T-helper 1 cell (primary cell): ENCODE data around the gene SLAMF7.
A peak's percentile ranks its signal among the peaks of the same experiment; 100 is the strongest.
"Not testable (repeated sequence)": the region's sequence is repeated elsewhere in the genome, so short reads cannot be mapped to it uniquely, and the experiment has no call there.

Experiments used
- DNase-seq, 5 donors: peaks; one replicate each; pipeline ENCODE4 v3.0.0-alpha.2; 2012 to 2020

The SLAMF7 gene

DNA sequence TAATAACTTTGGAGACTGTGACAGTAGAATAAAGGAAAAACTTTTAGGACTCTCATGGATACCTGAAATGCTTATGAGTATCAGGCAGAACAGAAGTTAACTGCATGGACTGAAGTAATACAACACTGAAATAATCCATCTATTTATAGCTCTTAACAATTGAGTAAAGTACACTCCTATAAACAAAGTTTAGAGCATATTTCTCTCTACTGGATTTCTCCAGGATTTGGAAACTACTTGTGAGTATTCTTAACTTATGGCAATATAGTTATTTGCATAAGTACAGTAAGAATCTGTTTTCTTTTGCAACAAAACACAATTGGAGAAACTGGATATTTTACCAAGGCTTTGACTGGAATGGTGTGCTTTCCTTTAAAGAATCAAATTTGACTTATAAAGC, 17.6 kb upstream of the SLAMF7 start:
- DNase-seq = no peak

DNA sequence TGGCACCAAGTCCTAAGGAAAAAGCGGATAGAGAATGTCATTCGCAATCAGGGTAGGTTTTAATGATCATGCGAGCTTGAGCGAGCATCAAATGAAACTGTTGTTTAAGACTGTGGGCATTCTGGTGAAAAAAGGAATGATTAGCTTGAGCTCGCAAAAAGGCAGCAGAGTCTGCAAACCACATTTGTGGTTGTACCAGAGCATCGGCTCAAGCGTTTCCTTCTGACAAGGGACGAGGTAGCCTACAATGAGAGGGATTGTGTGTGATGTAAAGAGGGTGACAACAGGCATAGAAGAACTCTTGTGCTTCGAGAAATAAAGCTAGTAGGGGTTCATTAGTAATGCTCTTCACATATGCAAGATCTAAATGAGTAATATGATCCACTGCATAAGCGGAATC, 16.3 kb upstream of the SLAMF7 start:
- no peak for DNase-seq

DNA sequence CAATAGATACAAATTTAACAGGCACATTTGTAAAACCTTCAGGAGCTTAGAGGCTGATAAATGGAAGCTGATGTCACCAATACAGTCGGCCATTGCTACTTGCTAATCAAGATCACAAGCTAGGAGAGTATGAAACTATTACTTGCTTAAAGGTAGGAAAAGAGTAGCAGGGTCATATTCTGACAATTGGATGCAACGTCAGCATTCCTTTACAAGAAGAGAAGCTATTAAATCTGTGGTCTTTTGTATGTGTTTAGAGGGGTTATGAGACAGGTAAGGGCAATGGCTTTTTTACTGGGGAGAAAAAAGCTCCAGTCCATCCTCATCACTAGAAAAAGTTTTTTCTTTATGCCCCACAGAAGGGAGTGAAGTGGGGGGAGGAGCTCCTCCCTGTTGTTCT, 15.7 kb upstream of the SLAMF7 start:
- DNase-seq = no peak

DNA sequence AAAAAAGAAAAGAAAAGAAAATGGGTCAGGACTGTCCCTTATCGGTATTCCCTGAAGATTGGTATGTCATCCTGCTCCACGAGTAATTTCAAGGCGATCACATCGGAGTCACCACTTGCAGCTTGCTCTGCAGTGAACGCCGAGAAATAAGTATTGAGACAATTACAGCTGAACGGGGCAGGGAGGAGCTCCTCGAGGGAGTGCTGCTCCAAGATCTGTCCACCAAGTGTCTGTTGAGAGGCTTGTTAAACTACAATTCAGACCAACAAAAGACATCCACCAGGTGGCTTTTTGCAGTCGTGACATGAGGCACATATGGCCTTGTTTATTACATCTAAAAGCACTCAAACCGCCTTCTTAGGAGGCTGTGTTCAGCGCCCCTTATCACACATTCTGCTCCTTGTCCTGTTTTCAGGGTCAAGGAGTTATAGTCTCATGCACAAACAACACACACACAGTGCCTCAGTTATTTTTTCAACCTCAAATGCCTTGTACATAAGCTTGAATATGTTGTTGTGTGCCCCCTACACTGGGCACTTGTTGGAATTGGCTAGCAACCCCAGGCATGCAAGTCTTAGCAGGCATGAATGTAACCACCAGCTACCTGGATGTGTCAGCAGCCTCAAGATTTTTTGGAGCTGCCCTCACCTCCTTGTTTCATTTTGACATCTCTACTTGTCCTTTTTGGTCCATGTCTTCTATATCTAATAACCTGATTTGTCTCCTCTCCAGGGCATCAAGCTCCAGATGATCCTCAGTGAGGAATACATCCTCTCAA, 14.4 kb upstream of the SLAMF7 start:
- DNase-seq = peak in 1 of 5 donors; percentile 52

DNA sequence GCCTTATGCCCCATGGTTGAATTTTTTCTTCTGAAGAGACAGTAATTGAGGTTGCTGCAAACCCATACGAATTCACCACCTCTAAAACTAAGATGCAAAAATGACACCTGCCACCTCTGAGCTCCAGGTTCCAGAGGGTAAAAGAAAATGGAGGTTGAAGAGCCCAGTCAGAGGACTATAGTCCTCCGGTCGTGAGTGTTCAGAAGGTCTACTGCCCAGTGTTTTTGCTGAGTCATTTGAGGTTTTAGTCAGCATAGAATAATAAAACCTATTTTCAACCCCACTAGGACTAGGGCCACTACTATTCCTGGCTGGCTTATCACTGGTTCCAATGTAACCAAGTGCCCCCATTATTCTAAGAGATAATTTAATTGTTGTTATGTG, 12.9 kb upstream of the SLAMF7 start:
- DNase-seq = no peak

DNA sequence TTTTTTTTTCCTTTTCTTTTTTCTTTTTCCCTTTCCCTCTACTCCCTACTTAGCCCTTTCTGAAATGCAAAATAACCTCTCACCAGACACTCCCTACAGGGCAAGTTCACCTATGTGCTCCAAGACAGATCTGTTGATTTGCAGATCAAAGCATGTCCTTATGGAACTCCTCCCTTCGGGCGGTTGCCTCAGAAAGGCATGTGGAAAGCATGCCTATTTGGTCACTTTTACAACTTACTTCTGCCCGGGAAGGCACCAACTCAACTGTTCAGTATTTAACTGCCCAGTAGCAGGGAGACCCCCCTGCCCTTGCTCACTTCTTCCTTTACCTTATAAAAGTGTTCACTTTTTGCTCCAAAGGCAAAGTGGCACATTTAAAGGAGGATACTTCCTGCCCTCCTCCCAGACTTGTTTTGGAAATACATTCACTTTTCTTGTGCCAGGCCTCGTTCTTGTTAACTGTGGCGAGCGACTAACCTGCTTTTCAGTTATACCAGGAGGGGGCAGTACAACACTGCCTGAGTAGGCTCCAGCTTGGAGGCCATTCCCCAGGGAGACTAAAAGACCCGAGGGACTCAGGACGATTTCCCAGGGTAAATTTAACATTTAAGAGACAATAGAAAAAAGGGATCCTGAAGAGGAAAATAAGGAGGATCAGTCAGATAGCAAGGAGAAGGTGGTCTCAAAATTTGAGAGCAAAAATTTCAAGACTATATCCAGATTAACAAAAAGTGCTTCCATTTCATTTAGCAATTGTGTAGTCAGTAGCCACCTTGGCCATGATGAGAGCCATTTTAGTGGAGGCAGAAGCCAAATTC, 12.3 kb upstream of the SLAMF7 start:
- peak in 4 of 5 donors; percentile 40 to 82 (median 52) for DNase-seq

DNA sequence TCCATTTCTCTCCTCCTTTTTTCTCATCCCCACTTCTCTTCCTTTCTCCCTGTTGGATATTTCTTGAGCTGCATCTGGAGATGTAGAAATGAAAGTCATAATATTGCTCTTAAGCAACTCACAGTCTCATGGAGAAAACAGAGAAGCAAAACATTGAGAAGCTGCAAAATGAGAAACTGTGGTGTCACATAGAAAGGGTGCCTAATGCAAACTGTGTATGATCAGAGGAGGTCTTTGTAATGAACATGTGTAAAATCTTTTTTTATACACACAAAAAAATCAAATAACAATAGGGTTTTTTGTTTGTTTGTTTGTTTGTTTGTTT, 11.8 kb upstream of the SLAMF7 start:
- DNase-seq = no peak

DNA sequence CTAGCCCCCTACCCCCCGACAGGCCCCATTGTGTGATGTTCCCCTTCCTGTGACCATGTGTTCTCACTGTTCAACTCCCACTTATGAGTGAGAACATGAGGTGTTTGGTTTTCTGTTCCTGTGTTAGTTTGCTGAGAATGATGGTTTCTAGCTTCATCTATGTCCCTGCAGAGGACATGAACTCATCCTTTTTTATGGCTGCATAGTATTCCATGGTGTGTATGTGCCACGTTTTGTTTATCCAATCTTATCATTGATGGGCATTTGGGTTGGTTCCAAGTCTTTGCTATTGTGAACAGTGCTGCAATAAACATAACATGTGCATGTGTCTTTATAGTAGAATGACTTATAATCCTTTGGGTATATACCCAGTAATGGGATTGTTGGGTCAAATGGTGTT, 7.5 kb upstream of the SLAMF7 start:
- DNase-seq = not testable (repeated sequence)

DNA sequence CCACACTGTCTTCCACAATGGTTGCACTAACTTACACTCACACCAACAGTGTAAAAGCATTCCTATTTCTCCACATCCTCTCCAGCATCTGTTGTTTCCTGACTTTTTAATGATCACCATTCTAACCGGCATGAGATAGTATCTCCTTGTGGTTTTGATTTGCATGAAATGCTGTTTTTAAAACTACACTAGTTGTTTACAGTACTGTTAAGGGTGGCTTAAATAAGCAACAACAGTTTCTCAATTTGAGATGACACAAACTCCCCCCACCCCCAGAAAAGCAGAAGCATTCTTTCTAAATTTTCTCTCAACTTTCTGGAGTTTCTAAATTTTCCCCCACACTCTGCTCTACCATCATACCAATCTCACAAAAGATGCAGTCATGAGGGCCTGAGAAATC, 7.1 kb upstream of the SLAMF7 start:
- no peak for DNase-seq

DNA sequence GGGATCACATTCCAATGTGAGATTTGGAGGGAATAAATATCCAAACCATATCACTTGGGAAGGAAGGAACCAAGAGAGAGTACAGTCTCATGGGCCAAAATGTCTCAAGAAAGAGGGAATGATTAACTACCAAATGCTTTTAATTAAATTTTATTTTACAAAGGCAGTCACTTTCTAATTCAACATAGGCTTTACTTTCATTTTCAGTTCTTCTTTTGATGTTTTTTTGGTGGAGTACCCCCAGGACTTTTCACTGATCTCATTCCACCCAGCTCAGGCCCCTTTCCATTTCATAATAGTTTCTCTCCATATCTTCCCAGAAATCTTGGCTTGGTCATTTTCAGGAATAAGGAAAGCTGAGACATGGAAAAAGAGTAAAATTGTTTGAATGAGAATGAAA, 5.1 kb upstream of the SLAMF7 start:
- DNase-seq = no peak

DNA sequence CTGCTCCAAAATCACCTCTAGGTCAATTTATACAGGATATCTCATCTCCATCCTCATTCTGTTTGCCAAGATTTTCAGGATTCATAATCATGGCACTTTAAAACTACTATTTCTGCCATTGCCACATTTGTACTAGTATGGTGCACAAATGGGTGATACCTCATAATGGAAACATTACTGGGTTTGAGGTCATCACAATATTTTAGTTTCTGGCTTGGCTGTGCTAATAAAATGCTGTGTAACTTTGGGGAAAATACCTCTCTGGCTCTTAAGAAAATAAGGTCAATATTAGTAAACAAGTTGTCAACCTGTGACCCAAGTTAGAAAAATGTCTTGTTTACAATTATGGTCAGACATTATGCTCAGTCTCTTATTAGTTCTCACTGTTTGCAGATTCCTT, 4.7 kb upstream of the SLAMF7 start:
- DNase-seq = no peak

DNA sequence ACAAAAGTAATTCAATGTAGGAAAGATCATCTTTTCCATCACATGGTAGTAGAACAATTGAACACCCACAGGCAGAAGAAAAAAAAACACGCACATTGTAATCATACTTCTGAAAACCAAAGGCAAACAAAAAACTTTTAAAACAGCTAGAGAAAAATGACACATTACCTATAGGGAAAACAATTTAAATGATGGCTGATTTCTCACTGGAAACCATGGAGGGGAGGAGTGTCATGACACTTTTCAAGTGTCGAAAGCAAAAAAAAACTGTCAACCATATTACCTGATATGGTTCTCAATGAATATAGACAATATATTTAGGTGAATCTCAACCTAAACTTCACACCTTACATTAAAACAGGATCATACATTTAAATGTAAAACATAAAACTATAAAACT, 776 bp upstream of the SLAMF7 start:
- no peak for DNase-seq

DNA sequence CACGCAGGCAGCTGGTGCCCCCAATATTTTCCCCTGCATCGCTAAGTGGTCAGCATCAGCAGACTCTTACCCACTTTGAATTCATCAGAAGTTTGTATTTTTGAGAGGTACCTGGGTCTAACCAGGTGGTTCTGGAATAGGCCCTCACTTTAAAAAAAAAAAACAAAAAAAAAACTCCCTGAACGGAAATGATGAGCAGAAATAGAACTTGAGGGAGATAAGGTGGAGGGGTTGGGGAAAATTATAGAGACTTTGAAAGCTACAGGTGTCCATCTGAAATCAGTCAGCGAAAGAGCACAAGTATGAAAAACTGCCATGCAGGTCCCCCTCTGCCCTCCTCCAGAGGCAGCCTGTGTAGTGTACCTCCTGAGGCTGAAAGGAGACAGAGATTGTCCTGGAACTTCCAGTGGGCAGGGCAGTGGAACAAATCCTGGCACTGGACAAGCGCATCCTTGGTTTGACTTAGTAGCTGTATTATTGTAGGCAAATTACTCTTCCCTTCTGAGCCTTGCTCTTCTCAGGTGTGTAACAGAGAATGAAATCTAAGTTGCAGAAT, 1.2 kb downstream of the SLAMF7 start:
- no peak for DNase-seq

DNA sequence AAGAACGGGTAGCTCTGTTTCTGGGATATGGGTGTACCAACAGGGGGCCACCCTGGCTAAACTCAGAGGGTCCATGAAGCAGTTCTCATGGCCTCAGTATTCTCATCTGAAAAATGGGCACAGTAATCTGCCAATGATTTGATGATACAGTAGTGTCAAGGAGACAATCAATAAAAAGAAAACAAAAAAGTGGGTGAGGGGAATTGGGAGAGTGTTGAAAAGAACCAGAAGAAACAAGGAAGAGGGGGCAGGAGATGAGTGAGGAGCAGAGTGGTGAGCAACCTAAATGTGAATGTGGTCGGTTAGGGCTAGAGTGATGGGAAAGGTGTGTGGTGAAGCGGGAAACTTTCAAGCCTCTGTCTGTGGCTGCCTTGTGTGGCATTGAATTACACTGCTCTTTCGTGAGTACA, 2.0 kb downstream of the SLAMF7 start:
- DNase-seq = no peak

DNA sequence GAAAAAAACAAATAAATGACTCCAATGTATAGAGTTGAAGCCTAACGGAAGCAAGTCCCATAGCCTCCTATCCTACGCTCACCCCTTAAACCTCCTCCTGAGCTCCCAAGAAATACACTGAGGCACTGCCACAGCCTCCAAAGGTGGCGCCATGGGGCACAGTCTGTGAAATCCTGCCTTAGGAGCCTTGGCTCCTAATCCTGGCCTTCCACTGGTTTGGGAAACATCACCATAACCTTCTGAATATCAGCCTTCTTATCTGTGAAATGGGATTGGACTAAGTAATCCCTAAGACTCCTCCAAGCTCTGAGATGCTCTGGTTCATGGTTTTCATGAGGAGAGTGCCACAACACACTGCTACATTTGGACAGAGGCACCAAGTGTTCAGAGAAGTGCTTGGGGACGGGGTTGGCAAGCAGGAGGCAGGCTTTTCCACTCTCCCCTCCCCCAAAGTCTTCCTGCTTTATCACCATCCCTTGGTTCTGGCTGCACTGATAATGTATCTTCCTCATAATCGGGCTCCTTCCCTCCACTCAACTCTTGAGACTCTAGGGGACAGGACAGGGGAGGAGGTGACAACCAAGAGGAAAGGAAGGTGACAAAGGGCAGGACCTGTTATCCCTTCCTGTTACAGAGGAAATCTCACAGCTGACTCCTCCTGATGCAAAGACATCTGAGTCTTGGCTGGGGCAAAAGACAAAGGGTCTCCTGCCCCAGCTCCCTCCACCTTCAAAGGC, 2.7 kb downstream of the SLAMF7 start:
- DNase-seq = no peak

DNA sequence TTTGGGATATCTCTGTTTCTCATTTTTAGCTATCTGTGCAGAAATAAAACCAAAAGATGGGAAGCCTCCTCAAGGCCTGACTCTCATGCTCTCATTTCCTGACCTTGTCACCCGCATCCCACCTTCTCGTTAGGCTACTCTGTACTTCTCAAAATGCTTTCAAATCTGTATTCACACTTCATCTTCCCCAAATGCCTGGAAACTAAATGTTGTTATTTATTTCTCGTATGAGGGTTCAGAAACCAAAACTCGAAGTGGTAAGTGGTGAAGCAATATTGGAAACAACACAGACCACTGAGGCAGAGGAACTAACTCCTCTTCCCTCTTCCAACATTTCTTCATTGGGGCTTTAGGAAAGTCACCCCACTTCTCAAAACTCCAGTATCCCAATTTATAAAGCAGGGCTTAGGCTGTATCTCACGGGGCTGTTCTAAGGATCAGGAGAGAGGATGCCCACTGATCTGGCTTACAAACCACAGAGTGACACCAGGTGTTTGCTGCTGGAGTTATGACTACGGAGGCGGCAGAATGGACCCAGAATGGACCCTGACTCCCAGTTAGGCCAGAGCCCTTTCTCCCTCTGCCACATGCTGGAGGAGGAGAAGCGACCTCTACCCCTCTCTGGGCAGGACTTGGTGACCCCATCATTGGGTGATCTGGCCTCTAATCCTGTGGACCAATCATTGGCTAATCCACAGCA, 3.5 kb downstream of the SLAMF7 start:
- DNase-seq = peak in 1 of 5 donors; percentile 33

DNA sequence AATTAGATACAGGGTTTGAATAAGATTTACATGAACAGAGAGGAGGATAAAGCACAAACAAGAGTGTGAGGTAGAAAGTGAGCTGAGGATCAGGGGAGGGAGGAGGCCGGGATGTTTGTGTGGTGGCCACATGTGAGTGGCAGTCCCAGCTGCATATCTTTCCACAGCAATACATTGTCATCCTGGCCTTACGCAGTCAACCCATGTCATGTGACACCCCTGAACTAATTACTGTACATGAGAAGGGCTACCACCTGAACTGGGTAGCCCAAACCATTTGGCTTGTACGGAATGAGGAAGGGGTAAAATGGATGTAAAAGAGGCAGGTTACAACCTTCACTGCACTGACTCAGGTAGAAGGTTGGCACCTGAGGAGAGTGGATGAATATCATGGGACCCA, 4.2 kb downstream of the SLAMF7 start:
- no peak for DNase-seq

DNA sequence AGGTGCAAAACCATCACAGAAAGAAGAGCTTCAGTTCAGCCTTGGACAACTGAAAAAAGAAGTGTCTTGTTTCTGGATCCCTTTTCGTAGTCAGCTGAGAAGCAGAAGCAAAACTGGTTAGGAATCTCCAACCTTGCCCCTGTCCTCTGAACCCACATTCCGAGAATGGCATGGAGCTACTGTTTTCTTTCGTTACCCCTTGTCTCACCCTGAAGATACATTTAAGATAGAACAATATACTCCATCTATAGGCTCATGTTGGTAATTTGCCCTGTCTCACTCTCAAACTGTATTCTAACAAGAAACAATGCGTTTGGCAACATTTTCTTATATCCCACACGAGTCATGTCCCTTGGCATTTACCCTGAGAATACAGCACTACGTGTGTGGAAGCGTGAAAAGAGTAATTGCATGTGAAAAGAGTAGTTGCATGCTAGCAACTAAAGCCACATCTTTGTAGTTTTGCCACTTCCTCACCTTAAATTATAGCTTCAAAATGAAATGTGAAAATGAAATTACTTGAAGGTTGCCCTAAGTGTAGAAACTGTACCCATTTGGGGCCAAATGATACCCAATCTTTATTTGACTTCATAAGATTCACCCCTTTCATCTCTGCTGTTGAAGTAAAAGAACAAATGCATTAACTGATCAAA, 5.3 kb downstream of the SLAMF7 start:
- DNase-seq = peak in 1 of 5 donors; percentile 79

DNA sequence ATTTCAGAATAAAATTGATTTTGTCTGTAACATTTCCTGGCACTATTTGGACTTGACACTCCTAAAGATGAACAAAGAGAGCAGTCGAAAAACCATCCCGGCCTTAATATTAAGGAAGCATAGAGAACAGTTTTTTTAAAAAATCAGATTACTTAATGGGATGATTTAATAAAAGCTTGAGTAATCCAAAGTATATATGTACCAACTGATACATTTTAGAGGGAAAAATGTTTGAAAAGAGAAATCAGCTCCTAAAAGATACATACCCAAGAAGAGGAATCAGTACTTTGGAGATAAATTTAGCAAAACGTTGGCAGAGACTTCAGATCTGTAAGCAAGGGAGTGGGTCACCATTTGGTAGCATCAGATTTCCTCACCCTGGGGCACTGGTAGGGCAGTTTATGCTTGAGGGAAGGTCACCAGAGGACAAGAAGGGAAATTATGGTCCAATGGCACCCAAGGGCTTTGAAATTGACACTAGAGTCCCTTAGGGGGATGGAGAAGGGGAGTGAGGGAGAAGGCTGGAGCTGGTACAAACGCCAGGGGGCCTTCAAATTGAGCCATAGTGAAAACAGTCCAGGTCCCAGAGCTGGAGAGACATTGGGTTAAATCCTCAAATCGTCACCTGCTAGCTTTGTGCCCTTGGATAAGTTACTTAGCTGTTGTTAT, 5.9 kb downstream of the SLAMF7 start:
- DNase-seq = no peak

DNA sequence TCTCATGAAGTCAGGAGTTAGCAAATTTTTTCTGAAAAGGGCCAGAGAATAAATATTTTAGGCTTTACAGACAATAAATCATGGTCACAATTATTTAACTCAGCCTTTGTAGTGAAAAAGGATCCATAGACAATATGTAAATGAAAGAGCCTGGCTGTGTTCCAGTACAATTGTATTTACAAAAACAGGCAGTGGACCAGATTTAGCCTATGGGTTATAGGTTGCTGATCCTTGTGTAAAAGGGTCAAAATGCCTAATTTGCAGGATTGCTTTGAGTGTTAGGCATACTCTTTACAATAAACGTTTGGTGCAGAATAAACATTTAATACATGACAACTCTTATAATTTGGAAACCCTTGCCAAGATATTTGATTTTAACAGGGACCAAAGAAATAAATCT, 6.5 kb downstream of the SLAMF7 start:
- no peak for DNase-seq

DNA sequence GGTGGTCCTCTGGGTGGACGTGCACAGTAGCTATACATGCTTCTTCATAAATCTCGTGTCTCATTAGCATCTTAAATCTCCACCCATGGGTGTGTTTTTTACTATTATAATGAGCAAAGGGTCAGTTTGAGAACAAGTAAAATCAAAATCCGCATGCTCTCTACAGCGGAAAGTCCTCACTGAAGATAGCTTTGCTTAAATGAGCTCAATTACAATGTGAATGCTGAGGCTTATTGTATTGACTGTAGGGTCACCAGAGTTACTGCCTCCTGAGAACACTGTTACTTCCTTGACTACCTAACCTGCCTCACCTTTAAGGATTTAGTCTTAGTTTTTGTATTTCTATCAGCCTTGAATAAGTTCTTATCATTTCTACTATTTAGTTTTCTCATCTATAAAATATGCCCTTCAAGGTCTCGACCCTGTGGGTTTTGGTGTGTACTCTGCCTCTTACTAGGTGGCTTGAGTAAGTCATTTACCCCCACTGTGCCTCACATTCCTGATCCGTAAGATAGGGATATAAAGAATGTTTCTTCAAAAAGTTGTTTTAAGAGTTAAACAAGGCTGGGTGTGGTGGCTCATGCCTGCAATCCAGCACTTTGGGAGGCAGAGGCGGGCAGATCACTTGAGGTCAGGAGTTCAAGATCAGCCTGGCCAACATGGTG, 7.9 kb downstream of the SLAMF7 start:
- DNase-seq = no peak
